Measurements from ENCODE around the gene TRIM58.

TRIM58 gene

GRCh38 chr1:247857069-247857984, at the start of gene TRIM58:
TSS of gene TRIM58 (plus strand) at chr1:247857187. CDS start at chr1:247857247, 60 bp downstream.
- DNase-seq: peak; percentile 97

GRCh38 chr1:247812637-247813036, 44.4 kb upstream of the TRIM58 start:
- no peak for DNase-seq

- no peak for DNase-seq
Observed at GRCh38 chr1:247822060-247822459, 34.9 kb upstream of the TRIM58 start.

GRCh38 chr1:247824023-247824422, 33.0 kb upstream of the TRIM58 start, which contains the start of gene OR14A16:
TSS of gene OR14A16 (minus strand) at chr1:247824119. CDS start at chr1:247815729, 8,390 bp downstream.
- DNase-seq: no peak

- no peak for DNase-seq
Observed at GRCh38 chr1:247825362-247825761, 31.6 kb upstream of the TRIM58 start.

- DNase-seq: no peak
Observed at GRCh38 chr1:247829656-247830055, 27.3 kb upstream of the TRIM58 start.

- DNase-seq: no peak
Observed at GRCh38 chr1:247833601-247834000, 23.4 kb upstream of the TRIM58 start.

- no peak for DNase-seq
Observed at GRCh38 chr1:247840818-247841217, 16.2 kb upstream of the TRIM58 start.

GRCh38 chr1:247841796-247842195, 15.2 kb upstream of the TRIM58 start, which contains the start of gene OR11L1:
TSS of gene OR11L1 (minus strand) at chr1:247841896. CDS start at chr1:247841896, 0 bp downstream.
- no peak for DNase-seq

- no peak for DNase-seq
Observed at GRCh38 chr1:247843411-247843810, 13.6 kb upstream of the TRIM58 start.

GRCh38 chr1:247845011-247845692, 11.8 kb upstream of the TRIM58 start:
- DNase-seq: no peak

- DNase-seq: no peak
Observed at GRCh38 chr1:247845693-247846017, 11.3 kb upstream of the TRIM58 start.

- no peak for DNase-seq
Observed at GRCh38 chr1:247848346-247848745, 8.6 kb upstream of the TRIM58 start.

GRCh38 chr1:247849616-247850015, 7.4 kb upstream of the TRIM58 start:
- no peak for DNase-seq

GRCh38 chr1:247854899-247855545, 2.0 kb upstream of the TRIM58 start:
- no peak for DNase-seq

GRCh38 chr1:247855911-247856310, 1.1 kb upstream of the TRIM58 start:
- no peak for DNase-seq

GRCh38 chr1:247857985-247858619, 1.1 kb downstream of the TRIM58 start:
- no peak for DNase-seq

GRCh38 chr1:247862756-247863155, 5.8 kb downstream of the TRIM58 start:
- DNase-seq: no peak

GRCh38 chr1:247864644-247865043, 7.7 kb downstream of the TRIM58 start:
- no peak for DNase-seq

- peak; percentile 34 for DNase-seq
Observed at GRCh38 chr1:247865416-247865815, 8.4 kb downstream of the TRIM58 start.

- no peak for DNase-seq
Observed at GRCh38 chr1:247883346-247883745, 26.4 kb downstream of the TRIM58 start.

GRCh38 chr1:247884797-247885413, 27.9 kb downstream of the TRIM58 start:
- peak; percentile 41 for DNase-seq

All from NCI-H226 (cell line).